Activated T-helper 1 cell treated with Interleukin-2 at 50 U/mL for 16 hours (primary cell): ENCODE data around the gene DENND1C.
A peak's percentile ranks its signal among the peaks of the same experiment; 100 is the strongest.

Source experiments
- DNase-seq: peaks from one replicate; pipeline ENCODE4 v3.0.0-alpha.2; 2020; ENCODE audit warnings: low read depth

The DENND1C gene

GRCh38 chr19:6424195-6424938 is 57.2 kb downstream of the DENND1C start, which contains the start of gene KHSRP:
Gene KHSRP (minus strand): TSS chr19:6424811. CDS start chr19:6424701, 110 bp downstream.
- peak; percentile 29 for DNase-seq

- DNase-seq: no peak
These were observed 57.9 kb downstream of the DENND1C start for GRCh38 chr19:6423499-6424194.

- DNase-seq: no peak
These were observed 60.2 kb downstream of the DENND1C start for GRCh38 chr19:6421075-6422014.

GRCh38 chr19:6418562-6418932 is 63.0 kb downstream of the DENND1C start:
- DNase-seq: no peak

GRCh38 chr19:6417713-6418561 is 63.6 kb downstream of the DENND1C start:
- DNase-seq: no peak
